Stimulated activated CD8-positive, alpha-beta memory T cell treated with anti-CD3 and anti-CD28 coated beads, Interleukin-12 subunit alpha, Interleukin-12 subunit beta, amount 100 ng/mL, for 24 hours (primary cell): ENCODE data around the gene FAM236D.
"Not testable (repeated sequence)": the region's sequence is repeated elsewhere in the genome, so short reads cannot be mapped to it uniquely, and the experiment has no call there.

Experiments used
- DNase-seq: peaks from one replicate; pipeline ENCODE4 v3.0.0-alpha.2; 2020; ENCODE audit errors: extremely low read depth

FAM236D gene

DNA sequence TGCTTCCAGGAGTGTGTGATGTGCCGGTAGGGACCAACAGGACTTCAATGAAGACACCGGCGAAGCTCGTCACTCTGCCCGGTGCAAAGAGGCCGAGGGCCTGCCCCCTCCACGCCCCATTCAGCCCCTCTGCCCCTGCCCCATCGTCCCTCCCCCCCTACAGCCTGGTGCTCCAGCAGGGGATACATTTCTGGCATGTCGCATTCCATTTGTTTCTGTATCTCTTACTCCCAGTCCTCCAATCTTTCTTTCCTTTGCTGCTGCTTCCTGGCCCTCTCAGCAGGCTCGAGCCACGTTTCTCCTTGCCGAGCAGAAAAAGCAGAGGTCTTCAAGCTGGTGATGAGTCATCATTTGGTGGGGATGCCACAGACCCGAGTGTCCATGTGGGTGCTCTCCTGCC, at the start of gene FAM236D:
FAM236D (minus strand) TSS at position 101 of the 400 bp plus-strand sequence; CDS start at position 1, 100 bp downstream.
- not testable (repeated sequence) for DNase-seq

DNA sequence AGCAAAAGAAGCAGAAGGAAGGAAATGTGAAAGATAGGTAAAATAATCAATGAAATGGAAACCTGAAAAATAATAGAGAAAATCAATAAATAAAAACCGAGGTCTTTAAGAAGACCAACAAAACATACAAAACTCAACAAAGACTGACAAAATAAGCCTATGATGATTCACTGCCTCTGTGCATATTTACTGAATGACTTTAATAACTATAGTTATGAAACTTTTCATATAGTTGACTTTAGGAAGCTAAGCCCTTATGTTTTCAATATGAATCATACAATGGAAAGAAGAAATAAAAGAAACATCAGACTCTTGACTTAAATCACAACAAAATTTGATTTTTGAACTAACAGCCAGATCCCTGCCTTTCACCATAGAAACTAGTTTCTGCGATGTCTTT, 29.5 kb upstream of the FAM236D start:
- not testable (repeated sequence) for DNase-seq

DNA sequence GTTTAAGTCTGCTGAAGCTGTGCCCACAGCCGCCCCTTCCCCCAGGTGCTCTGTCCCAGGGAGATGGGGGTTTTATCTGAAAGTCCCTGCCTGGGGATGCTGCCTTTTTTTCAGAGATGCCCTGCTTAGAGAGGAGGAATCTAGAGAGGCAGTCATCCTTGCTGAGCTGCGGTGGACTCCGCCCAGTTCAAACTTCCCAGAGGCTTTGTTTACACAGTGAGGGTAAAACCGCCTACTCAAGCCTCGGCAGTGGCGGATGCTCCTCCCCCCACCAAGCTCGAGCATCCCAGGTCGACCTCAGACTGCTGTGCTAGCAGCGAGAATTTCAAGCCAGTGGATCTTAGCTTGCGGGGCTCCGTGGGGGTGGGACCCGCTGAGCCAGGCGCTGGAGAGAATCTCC, 22.7 kb upstream of the FAM236D start:
- DNase-seq: not testable (repeated sequence)

DNA sequence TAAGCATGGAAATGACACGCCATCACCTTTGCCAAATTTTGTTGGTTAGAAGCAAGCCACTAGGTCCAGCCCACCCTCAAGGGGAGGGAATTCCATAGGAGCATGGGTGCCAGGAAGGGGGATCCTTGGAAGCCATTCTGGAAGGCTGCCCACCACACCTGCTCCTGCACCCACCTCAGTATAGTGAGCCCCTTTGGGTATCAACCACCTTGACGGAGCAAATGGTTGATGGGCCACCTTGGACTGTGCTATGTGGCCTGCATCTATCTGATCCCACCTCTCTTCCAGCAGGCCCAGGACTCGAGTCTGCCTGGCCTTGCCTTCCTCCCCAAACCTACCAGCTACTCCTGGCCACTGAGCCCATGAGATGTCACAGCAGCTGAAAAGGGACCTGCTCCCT, 17.6 kb downstream of the FAM236D start:
- DNase-seq: not testable (repeated sequence)

DNA sequence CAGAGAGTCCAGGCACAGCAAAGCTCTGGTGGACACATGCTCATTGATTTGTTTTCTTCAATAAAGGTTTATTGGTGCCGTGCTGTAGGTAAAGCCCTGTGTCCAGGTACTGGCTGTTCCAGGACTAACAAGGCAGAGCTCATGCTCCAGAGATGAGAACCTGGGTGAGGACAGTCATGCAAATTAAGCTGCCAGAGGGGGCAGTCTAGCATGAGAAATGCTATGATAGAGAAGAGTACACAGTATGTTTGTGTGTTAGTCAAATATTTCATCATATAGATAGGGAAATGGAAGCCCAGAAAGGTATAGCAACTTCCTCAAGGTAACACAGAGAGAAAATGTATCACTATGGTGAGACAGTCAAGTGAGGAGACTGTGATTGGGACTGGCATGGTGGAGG, 19.9 kb downstream of the FAM236D start:
- not testable (repeated sequence) for DNase-seq

DNA sequence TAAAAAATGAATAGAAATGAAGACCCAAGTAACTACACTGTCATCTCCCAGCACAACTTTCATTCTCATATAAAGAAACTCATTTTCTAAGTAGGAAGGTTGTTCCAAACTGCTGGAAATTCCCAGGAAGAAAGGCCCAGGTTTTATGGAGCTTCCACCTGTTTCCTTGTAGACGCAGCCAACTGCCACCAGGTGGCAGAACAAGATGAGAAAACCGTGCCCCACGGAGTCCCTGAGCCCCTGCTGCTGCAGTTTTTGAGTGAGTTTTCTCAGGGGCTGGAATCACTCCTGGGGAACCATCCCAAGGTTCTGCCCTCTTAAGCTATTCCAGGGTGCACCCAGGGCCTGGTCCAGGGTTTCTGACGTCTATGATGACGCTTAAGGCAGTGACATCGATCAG, 24.0 kb downstream of the FAM236D start:
- DNase-seq: not testable (repeated sequence)

DNA sequence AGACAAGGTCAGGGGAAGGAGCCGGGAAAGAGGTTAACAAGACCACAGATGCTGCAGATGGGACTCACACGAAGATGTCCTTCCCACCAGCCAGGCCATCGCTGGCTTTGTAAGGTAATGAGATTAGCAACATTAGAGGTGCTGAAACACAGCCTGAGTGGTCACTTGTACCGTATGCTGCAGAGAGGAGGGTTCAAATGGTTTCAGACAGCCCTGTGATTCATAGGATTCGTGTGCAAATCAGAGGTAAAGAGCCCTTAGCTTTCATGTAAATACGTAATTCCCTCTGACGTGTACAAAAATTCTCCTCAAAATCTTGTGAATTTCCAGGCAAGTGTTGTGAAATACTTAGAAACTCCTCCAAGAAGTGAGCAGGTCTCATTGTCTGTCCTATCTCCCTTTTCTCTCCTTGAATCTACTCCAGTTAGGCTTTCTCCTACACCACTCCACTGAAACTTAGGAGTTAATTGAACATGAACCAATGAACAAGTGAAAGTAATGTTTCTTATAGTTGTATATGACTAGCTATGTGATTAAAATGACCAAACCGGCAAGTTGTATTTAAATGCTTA, 24.6 kb downstream of the FAM236D start:
- not testable (repeated sequence) for DNase-seq

DNA sequence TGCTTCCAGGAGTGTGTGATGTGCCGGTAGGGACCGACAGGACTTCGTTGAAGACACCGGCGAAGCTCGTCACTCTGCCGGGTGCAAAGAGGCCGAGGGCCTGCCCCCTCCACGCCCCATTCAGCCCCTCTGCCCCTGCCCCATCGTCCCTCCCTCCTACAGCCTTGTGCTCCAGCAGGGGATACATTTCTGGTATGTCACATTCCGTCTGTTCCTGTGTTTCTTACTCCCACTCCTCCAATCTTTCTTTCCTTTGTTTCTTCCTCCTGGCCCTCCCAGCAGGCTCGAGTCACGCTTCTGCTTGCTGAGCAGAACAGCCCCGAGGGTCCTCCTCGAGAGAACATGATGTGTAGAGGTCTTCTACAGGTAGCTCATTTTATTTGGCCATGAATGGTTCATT, 25.4 kb downstream of the FAM236D start, which contains the start of gene FAM236B:
FAM236B (minus strand) TSS at position 101 of the 400 bp plus-strand sequence; CDS start at position 1, 100 bp downstream.
- DNase-seq: not testable (repeated sequence)

DNA sequence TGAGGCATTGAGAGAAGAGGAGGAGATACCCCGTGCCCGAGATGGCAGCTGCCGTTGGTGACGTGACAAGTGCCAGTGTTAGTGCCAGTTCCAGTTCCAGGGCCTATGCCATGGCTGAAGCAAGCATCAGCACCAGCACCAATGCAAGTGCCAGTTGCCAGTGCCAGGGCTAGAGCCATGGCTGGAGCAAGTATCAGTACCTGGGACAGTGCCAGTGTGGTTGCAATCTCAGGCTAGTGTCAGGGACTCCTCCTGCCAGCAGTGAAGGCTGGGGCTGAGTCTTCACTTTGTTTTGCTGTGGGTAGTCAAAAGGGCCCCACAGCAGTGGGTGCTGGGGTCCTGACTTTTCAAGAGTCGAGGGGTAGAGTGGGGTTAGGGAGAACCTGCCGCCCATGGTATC, 29.9 kb downstream of the FAM236D start:
- DNase-seq: not testable (repeated sequence)

DNA sequence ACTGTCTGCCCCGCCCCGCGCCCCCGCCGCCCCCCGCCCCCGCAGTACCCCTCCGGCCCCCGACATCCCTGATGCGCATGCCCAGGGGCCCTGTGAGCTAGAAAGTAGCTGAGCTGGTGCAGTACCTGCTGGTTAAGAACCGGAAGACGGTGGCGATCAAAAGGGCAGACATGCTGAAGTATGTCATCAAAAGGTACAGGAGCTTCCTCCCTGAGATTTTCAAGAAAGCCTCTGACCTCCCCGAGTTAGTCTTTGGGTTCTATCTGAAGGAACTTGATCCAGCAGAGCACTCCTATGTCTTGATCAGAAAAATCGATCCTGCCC, 30.6 kb downstream of the FAM236D start:
- DNase-seq: not testable (repeated sequence)

DNA sequence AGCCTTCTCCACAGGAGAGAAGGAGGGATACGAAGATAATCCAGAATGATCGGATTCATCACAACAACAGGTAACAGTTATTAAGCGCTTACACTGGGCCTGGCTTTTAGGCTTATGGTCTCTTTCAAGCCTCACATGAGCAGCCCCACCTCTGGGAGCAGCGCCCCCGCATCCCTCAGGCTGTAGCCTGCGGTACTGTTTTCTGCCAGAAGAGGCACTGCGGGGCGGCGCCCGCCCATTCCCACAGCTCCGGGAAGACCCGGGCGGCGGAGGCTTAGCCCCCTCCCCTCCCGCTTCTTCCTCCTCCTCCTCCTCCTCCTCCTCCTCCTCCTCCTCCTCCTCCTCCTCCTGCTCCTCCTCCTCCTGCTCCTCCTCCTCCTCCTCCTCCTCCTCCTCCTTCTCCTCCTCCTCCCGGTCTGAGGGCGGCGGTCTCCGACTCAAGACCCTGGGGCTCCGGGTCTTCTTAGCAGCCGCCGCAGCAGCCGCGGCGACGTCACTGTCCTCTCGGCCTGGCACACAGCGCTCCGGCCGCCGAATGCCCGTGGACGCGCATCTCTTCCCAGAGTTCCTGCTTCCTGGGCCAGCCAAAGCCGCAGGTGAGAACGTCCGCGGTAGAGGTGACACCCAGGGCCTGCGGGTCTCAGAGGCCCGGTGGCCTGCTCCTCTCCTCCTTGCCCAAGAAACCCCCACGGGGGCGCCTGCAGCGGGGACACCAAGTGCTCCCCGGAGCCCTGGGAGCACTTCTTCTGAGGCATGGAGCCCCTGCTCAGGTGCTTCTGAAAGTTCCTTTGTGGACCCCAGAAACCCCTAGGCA, 31.1 kb downstream of the FAM236D start, which contains the start of gene DMRTC1B:
DMRTC1B (plus strand) TSS at position 238 of the 814 bp plus-strand sequence. CDS start 68,246 bp downstream, outside the sequence.
- not testable (repeated sequence) for DNase-seq

DNA sequence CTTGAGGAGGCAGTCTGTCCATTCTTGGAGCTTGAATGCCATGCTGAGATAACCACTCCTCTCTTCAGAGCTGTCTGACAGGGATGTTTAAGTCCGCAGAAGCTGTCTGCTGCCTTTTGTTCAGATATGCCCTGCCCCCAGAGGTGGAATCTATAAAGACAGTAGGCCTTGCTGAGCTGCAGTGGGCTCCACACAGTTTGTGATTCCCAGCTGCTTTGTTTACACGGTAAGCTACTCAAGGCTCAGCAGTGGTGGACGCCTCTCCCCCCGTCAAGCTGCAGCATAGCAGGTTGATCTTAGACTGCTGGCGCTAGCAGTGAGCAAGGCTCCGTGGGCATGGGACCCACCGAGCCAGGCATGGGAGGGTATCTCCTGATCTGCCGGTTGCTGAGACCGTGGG, 47.6 kb downstream of the FAM236D start:
- DNase-seq: not testable (repeated sequence)
